SH-SY5Y (cell line): ENCODE results near the gene SMAD9.

Source experiments
- GATA2 ChIP-seq: IDR thresholded peaks from 2 replicates; pipeline ENCODE4 v1.6.1; 2011; ENCODE audit warnings: mild to moderate bottlenecking, low read depth, low read length
- GATA3 ChIP-seq: IDR thresholded peaks from 2 replicates; pipeline ENCODE4 v1.6.1; 2011; ENCODE audit warnings: low read depth, mild to moderate bottlenecking, low read length, moderate library complexity

- no peak for TF ChIP-seq GATA3
- no peak for TF ChIP-seq GATA2
Measured at GRCh38 chr13:36914648-36915047, 5.4 kb downstream of the SMAD9 start.
